ENCODE measurements around the gene CRADD. TPM values are rescaled to one million over a fixed set of nuclear protein-coding genes. Genes with fewer than 3 reads are reported as not detected.

CRADD gene
- total and polyA plus RNA-seq, 2 of the 4 experiments (the other 2 are of a cell fraction), result 11.1 to 14.0 TPM

- Histone ChIP-seq H4K20me1 (ENCODE audit: insufficient read depth, low read length) (no peaks in the 10 kb centered on the region), H4K5ac (ENCODE audit: low read depth, low read length) (no peak overlapping the region), H3K4me2 (ENCODE audit: low read depth, low read length) (no peak overlapping the region), H3K23ac (ENCODE audit: low read depth, low read length) (no peak overlapping the region), H3K36me3 (ENCODE audit: control insufficient read depth, insufficient read depth, low read length) (no peaks in the 10 kb centered on the region), H3K14ac (replicated peaks; ENCODE audit: low read depth, low read length) (no peak overlapping the region), H3K9ac (ENCODE audit: low read depth, low read length) (no peak overlapping the region), H2AK9ac (replicated peaks; ENCODE audit: low read depth, low read length, poor library complexity) (no peak overlapping the region), H2AFZ (replicated peaks; ENCODE audit: low read length, poor library complexity) (no peak overlapping the region), H3K18ac (ENCODE audit: low read depth, low read length) (no peak overlapping the region), H3K27ac (ENCODE audit: insufficient read depth, low read length) (no peak overlapping the region), H3K9me3 (ENCODE audit: control insufficient read depth, insufficient read depth, low read length) (no peaks in the 10 kb centered on the region), H4K91ac (ENCODE audit: insufficient read depth, low read depth, low read length) (no peak overlapping the region), H2BK15ac (ENCODE audit: low read depth, low read length) (no peak overlapping the region), H3K9me1 (ENCODE audit: insufficient read depth, low read length) (peaks cover 6% of the 10 kb centered on the region), H3K4me1 (ENCODE audit: control insufficient read depth, insufficient read depth, low read length) (peaks cover 1% of the 10 kb centered on the region; the same call in 1 of the 2 replicates), H2AK5ac (ENCODE audit: low read depth, low read length) (no peak overlapping the region), H2BK5ac (ENCODE audit: low read depth, low read length, poor library complexity, severe bottlenecking) (no peak overlapping the region), H3K79me1 (ENCODE audit: low read depth in 1 of 2, low read length in 2 of 2) (no peaks in the 10 kb centered on the region), H3K4me3 (ENCODE audit: insufficient read depth, low read depth, low read length) (no peak overlapping the region), H3K56ac (ENCODE audit: extremely low read depth, insufficient read depth, low read length) (no peak overlapping the region), H3K4ac (ENCODE audit: low read depth, low read length) (no peak overlapping the region), H2BK20ac (ENCODE audit: low read depth, low read length) (no peak overlapping the region), H3K27me3 (ENCODE audit: control insufficient read depth, insufficient read depth, low read length) (no peaks in the 10 kb centered on the region), H2BK120ac (ENCODE audit: low read depth, low read length) (no peak overlapping the region), H4K8ac (ENCODE audit: low read depth in 2 of 2, low read length in 2 of 2) (no peak overlapping the region)
- ChIA-PET CTCF (no interaction called here), POLR2A (ENCODE audit: unreplicated experiment) (no interaction called here)
- DNase-seq (no peak), ATAC-seq (ENCODE audit: low read depth) (no peak)
- WGBS, 2 experiments (ENCODE audit: extremely low coverage in 2 of 2, insufficient read length in 1 of 2), result no CpG with 5 or more reads among the region's 2 CpGs
- no TSS peak for BruUV-seq (replicated peaks)
- in situ Hi-C loops (cut with MboI; ENCODE audit: low sequenced_read_pairs), result no loop called here
- dilution Hi-C loops (cut with HindIII; ENCODE audit: low sequenced_read_pairs, unreplicated experiment), result no loop called here
- intact Hi-C loops (cut with micrococcal nuclease), result no loop called here
- TF ChIP-seq SMC3 (IDR thresholded peaks at IDR 0.05; ENCODE audit: low read depth, low read length), result no peak
- no peak for TF ChIP-seq USF2 (IDR thresholded peaks at IDR 0.05; ENCODE audit: low read depth, low read length)
- no peak for TF ChIP-seq RCOR1 (IDR thresholded peaks at IDR 0.05; ENCODE audit: insufficient replicate concordance, low read length)
- TF ChIP-seq RAD21 (IDR thresholded peaks at IDR 0.05; ENCODE audit: low read length), result no peak
- no peak for TF ChIP-seq MXI1 (IDR thresholded peaks at IDR 0.05; ENCODE audit: borderline replicate concordance, low read depth, low read length)
- TF ChIP-seq CEBPB (IDR thresholded peaks at IDR 0.05; ENCODE audit: low read depth, low read length), result no peak
- no peak for TF ChIP-seq FOS (IDR thresholded peaks at IDR 0.05; ENCODE audit: low read depth, low read length)
- no peak for TF ChIP-seq CHD1 (IDR thresholded peaks at IDR 0.05; ENCODE audit: low read depth, low read length)
- no peak for TF ChIP-seq MAFK (IDR thresholded peaks at IDR 0.05; ENCODE audit: low read depth, low read length)
- no peak for TF ChIP-seq POLR2A (IDR thresholded peaks at IDR 0.05; ENCODE audit: low read depth, low read length)
- no peak for TF ChIP-seq MAZ (IDR thresholded peaks at IDR 0.05; ENCODE audit: borderline replicate concordance, low read depth, low read length)
Measured at GRCh38 chr12:93908264-93908663, 231.1 kb downstream of the CRADD start.

Measured in IMR-90 (cell line).